Transverse colon (tissue), 3 donors: ENCODE results near the gene FHIP1B.

ENCODE experiments used
- CTCF ChIP-seq, 5 experiments: fragments of 200-600 bp in 3 of 5; fragments of 450-650 bp in 2 of 5; sonication (generic) in 3 of 5; IDR thresholded peaks; 1 replicate in 2 of 5; 2 replicates in 3 of 5; pipeline ENCODE4 v1.5.1; 2016 to 2017; ENCODE audit warnings: antibody characterized with exemption in 5 of 5, inconsistent platforms in 3 of 5, mild to moderate bottlenecking in 2 of 5, moderate library complexity in 1 of 5
- EP300 ChIP-seq: sonication (generic); formaldehyde crosslinking; IDR thresholded peaks from one replicate; pipeline ENCODE4 v1.6.1; 2017; ENCODE audit warnings: antibody characterized with exemption, low read depth
- POLR2A ChIP-seq: fragments of 450-650 bp; IDR thresholded peaks from one replicate; pipeline ENCODE4 v1.6.1; 2016; ENCODE audit warnings: antibody characterized with exemption, mild to moderate bottlenecking, moderate library complexity

- TF ChIP-seq EP300 (no peak), POLR2A (no peak), CTCF (IDR thresholded peaks at IDR 0.05) (no peak)
Measured at GRCh38 chr11:6240781-6241180, 6.3 kb upstream of the FHIP1B start.
